Measurements from ENCODE around the gene EAF1. TPM values are rescaled to one million over a fixed set of nuclear protein-coding genes. Genes with fewer than 3 reads are reported as not detected.

EAF1 gene
- total RNA-seq, 2 experiments from 2014 or later: 21.6 to 23.8 TPM

- H3K4me1 ChIP-seq (ENCODE audit: insufficient read depth, low read length, poor library complexity, severe bottlenecking): peaks cover 82% of the 10 kb centered on the region
- ChIA-PET CTCF (ENCODE audit: unreplicated experiment) (no interaction called here), POLR2A (interaction anchor here (0.6 to 1.2 kb wide), 7 partner anchors 26 to 163 kb away, joined by 3 to 7 read pairs (median 4); no protein-coding TSS in a partner anchor)
- no TSS peak for BruUV-seq (replicated peaks)
- TF ChIP-seq CTCF (conservative IDR thresholded peaks at IDR 0.05; ENCODE audit: low read length) (no peak), EZH2phosphoT487 (IDR thresholded peaks at IDR 0.05; ENCODE audit: borderline replicate concordance, low read depth, low read length) (no peak)
- peaks cover 7% of the 10 kb centered on the region for H3K36me3 ChIP-seq (ENCODE audit: insufficient read depth, low read length)
- intact Hi-C loops (cut with micrococcal nuclease; ENCODE audit: unreplicated experiment): no loop called here
- no peaks in the 10 kb centered on the region for H3K9me2 ChIP-seq (ENCODE audit: insufficient read depth, low read length)
- peaks cover 9% of the 10 kb centered on the region for H3K9me3 ChIP-seq (ENCODE audit: low read length)
- H3K4me3 ChIP-seq (ENCODE audit: low read depth, low read length, poor library complexity, severe bottlenecking): no peak overlapping the region
- no peaks in the 10 kb centered on the region for H4K20me1 ChIP-seq (ENCODE audit: insufficient read depth, low read length)
- H3K27ac ChIP-seq (ENCODE audit: low read depth, low read length, poor library complexity, severe bottlenecking): no peak overlapping the region
- H2AFZ ChIP-seq (ENCODE audit: low read length): peak overlapping the region; percentile 77
- no peak overlapping the region for H3K4me2 ChIP-seq (ENCODE audit: low read length)
- no peak for DNase-seq (ENCODE audit: low spot score)
- H3K79me2 ChIP-seq (ENCODE audit: insufficient read depth, low read depth, low read length): no peaks in the 10 kb centered on the region
Measured at GRCh38 chr3:15380980-15381890, 46.2 kb upstream of the EAF1 start.

DNA sequence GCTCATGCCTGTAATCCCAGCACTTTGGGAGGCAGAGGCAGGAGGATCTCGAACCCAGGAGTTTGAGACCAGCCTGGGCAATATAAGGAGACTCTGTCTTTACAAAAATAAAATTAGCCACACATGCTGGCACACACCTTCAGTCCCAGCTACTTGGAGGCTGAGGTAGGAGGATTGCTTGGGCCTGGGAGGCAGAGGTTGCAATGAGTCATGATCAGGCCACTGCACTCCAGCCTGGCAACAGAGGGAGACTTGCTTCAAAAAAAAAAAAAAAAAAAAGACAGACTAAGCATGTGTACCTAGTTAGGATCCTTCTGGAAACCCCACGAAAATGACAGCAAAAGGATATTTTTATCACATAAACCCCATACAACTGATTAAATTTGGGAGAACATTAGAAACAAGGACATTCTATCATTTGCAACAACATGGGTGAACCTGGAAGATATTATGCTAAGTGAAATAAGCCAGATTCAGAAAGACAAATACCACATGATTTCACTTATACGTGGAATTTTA is 44.9 kb upstream of the EAF1 start:
- 0 out of 2 replicates have a peak overlapping the region, but pooled peaks have one; percentile 16 for H3K4me2 ChIP-seq (ENCODE audit: low read length)

More for the DNA sequence above, 44.9 kb upstream of the EAF1 start:
- H3K4me3 ChIP-seq (ENCODE audit: low read depth, low read length, poor library complexity, severe bottlenecking): no peak overlapping the region
- TF ChIP-seq CTCF (conservative IDR thresholded peaks at IDR 0.05; ENCODE audit: low read length): no peak
- peaks cover 91% of the 10 kb centered on the region for H3K4me1 ChIP-seq (ENCODE audit: insufficient read depth, low read length, poor library complexity, severe bottlenecking)
- H4K20me1 ChIP-seq (ENCODE audit: insufficient read depth, low read length): no peaks in the 10 kb centered on the region
- H3K9me2 ChIP-seq (ENCODE audit: insufficient read depth, low read length): no peaks in the 10 kb centered on the region
- intact Hi-C loops (cut with micrococcal nuclease; ENCODE audit: unreplicated experiment): no loop called here
- peaks cover 21% of the 10 kb centered on the region for H3K9me3 ChIP-seq (ENCODE audit: low read length)
- peak overlapping the region; percentile 60; the same call in 1 of the 2 replicates for H2AFZ ChIP-seq (ENCODE audit: low read length)
- POLR2A ChIA-PET: interaction anchor here (1.1 kb wide), 1 partner anchor 117 kb away, joined by 4 read pairs; no protein-coding TSS in a partner anchor
- H3K27ac ChIP-seq (ENCODE audit: low read depth, low read length, poor library complexity, severe bottlenecking): peak overlapping the region; percentile 96
- H3K79me2 ChIP-seq (ENCODE audit: insufficient read depth, low read depth, low read length): no peaks in the 10 kb centered on the region
- H3K36me3 ChIP-seq (ENCODE audit: insufficient read depth, low read length): peaks cover 15% of the 10 kb centered on the region
- BruUV-seq (replicated peaks): no TSS peak
- no peak for DNase-seq (ENCODE audit: low spot score)
- CTCF ChIA-PET (ENCODE audit: unreplicated experiment): no interaction called here

Measured in OCI-LY7 (cell line).